Ascending aorta (tissue), 2 donors: ENCODE results near the gene SLC29A1. TPM values are rescaled to one million over a fixed set of nuclear protein-coding genes. Genes with fewer than 3 reads are reported as not detected.
A peak's percentile ranks its signal among the peaks of the same experiment; 100 is the strongest.

Source experiments
- DNase-seq, 2 donors: peaks; one replicate each; pipeline ENCODE4 v3.0.0-alpha.2; 2019; ENCODE audit warnings: low spot score in 2 of 2
- H3K27ac ChIP-seq, 2 donors: fragments of 200-600 bp; sonication (generic); one replicate each; pipeline ENCODE4 v1.5.1; 2016 to 2017; ENCODE audit warnings: mild to moderate bottlenecking in 1 of 2
- H3K27me3 ChIP-seq: fragments of 200-600 bp; sonication (generic); one replicate; pipeline ENCODE4 v1.5.1; 2017
- H3K36me3 ChIP-seq, 2 donors: fragments of 200-600 bp; sonication (generic); one replicate each; pipeline ENCODE4 v1.5.1; 2016
- H3K4me1 ChIP-seq, 2 donors: fragments of 200-600 bp; sonication (generic); one replicate each; pipeline ENCODE4 v1.5.1; 2016 to 2017; ENCODE audit warnings: mild to moderate bottlenecking in 1 of 2
- H3K4me3 ChIP-seq, 2 donors: fragments of 200-600 bp; sonication (generic); one replicate each; pipeline ENCODE4 v1.5.1; 2016 to 2017; ENCODE audit warnings: mild to moderate bottlenecking in 1 of 2
- H3K9me3 ChIP-seq, 2 donors: fragments of 200-600 bp; sonication (generic); one replicate each; pipeline ENCODE4 v1.5.1; 2016
- intact Hi-C: fragments of 100-400 bp; cut with DNase I; formaldehyde crosslinking; loops from one replicate; pipeline ENCODE4 v1.15.1; 2023
- total RNA-seq: library from RNA; depleted of rRNA; stranded (reverse); fragments of >200 nt; gene quantifications from one replicate; pipeline ENCODE4 v1.1.0, GENCODE V29; 2016
- TF ChIP-seq, protein P1 (sequence below), 3 experiments: fragments of 200-600 bp in 2 of 3; fragments of 450-650 bp in 1 of 3; sonication (generic) in 2 of 3; IDR thresholded peaks; one replicate each; pipeline ENCODE4 v1.5.1; 2016 to 2019; ENCODE audit warnings: antibody characterized with exemption in 3 of 3, mild to moderate bottlenecking in 1 of 3, moderate library complexity in 1 of 3

The SLC29A1 gene
- total RNA-seq, 1 donor from 2014 or later = 224 TPM

GRCh38 chr6:44275749-44276648, 52.6 kb downstream of the SLC29A1 start:
- Histone ChIP-seq H3K4me1 (no peaks in the 10 kb centered on the region), H3K36me3 (no peaks in the 10 kb centered on the region), H3K4me3 (peak overlapping the region; percentile 37 to 63), H3K9me3 (no peaks in the 10 kb centered on the region), H3K27me3 (peaks cover 13% of the 10 kb centered on the region), H3K27ac (no peak overlapping the region)
- intact Hi-C loops = no loop called here
- DNase-seq = no peak
- TF ChIP-seq, protein P1, sequence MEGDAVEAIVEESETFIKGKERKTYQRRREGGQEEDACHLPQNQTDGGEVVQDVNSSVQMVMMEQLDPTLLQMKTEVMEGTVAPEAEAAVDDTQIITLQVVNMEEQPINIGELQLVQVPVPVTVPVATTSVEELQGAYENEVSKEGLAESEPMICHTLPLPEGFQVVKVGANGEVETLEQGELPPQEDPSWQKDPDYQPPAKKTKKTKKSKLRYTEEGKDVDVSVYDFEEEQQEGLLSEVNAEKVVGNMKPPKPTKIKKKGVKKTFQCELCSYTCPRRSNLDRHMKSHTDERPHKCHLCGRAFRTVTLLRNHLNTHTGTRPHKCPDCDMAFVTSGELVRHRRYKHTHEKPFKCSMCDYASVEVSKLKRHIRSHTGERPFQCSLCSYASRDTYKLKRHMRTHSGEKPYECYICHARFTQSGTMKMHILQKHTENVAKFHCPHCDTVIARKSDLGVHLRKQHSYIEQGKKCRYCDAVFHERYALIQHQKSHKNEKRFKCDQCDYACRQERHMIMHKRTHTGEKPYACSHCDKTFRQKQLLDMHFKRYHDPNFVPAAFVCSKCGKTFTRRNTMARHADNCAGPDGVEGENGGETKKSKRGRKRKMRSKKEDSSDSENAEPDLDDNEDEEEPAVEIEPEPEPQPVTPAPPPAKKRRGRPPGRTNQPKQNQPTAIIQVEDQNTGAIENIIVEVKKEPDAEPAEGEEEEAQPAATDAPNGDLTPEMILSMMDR (IDR thresholded peaks at IDR 0.05) = no peak

DNA sequence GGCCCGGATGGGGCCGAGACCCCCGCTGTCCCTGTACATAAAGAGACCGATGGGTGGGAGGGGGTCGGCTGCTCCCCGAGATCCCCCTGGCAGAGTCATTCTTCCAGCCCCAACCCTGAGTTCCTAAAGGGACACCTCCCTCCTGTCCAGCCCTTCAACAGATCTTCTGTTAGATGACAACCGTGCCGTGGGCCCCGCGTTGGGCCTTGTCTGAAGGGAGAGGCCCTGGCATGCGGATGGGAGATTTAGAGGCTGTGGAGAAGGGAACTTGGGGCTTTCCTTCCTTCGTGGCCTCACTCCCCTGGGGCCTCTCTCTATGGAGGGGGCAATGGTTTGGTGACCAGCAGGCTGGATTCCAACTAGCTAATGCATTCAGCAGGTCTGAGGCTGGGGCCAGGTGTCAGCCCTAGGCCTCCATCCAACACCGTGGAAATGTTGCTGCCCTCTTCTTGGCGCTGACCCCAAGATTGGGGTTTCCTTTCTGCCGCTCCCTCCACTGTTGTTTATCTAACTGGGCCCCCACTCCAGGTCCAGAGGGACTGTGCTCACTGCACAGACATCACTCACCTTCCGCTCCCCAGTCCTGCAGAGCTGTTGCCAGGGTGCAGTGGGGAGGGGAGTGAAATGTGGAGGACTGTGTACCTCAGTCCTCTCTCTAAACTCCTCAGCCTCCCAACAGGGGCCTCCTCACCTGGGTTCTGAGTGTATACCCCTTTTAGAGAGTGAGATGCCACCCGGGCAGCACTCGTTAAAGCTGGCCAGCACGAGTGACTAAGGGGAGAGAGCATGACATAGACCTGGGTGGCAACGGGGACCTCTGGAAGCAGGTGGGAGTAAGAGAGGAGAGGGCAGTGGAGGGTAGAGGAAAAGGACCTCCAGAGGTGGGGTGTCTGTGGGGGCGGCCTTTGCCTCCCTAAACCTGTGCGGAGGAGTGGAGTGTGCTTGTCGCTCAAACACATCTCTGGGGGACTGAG, 53.6 kb downstream of the SLC29A1 start:
- Histone ChIP-seq H3K27me3 (peaks cover 13% of the 10 kb centered on the region), H3K9me3 (no peaks in the 10 kb centered on the region), H3K4me1 (no peaks in the 10 kb centered on the region), H3K4me3 (no peak overlapping the region), H3K36me3 (no peaks in the 10 kb centered on the region), H3K27ac (no peak overlapping the region)
- intact Hi-C loops = no loop called here
- TF ChIP-seq, protein P1 (IDR thresholded peaks at IDR 0.05) = no peak
- DNase-seq = no peak

- H3K27me3 ChIP-seq = peaks cover 7% of the 10 kb centered on the region
- intact Hi-C loops = no loop called here
- DNase-seq = no peak
Measured at GRCh38 chr6:44277763-44278162, 54.4 kb downstream of the SLC29A1 start.

DNA sequence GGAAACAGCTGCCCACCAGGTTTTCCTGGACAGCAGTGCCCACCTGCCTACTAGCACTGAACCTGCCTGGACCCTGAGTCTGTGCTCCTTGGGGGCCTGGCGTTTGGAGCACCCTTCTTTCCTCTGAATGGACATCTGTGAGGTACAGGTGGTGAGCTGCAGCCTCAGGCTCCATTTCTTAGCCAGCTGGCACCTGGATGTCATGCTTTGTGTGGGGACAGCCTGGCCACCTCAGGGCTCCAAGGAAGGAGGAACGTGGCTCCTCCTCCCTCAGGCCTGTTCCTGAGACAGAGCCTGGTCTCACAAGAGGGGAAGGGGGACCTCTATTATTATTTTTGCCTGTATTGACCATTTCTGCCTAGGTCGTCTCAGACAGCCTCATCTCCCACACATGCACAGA, 54.9 kb downstream of the SLC29A1 start:
- intact Hi-C loops = no loop called here
- DNase-seq = no peak

More at GRCh38 chr6:44277763-44278162, 54.4 kb downstream of the SLC29A1 start:
- Histone ChIP-seq H3K4me1 (no peaks in the 10 kb centered on the region), H3K27ac (no peak overlapping the region), H3K4me3 (no peak overlapping the region), H3K9me3 (no peaks in the 10 kb centered on the region), H3K36me3 (no peaks in the 10 kb centered on the region)
- TF ChIP-seq, protein P1 (IDR thresholded peaks at IDR 0.05) = no peak

More for the DNA sequence above, 54.9 kb downstream of the SLC29A1 start:
- Histone ChIP-seq H3K36me3 (no peaks in the 10 kb centered on the region), H3K4me3 (no peak overlapping the region), H3K9me3 (no peaks in the 10 kb centered on the region), H3K4me1 (no peaks in the 10 kb centered on the region), H3K27ac (no peak overlapping the region), H3K27me3 (peaks cover 7% of the 10 kb centered on the region)
- TF ChIP-seq, protein P1 (IDR thresholded peaks at IDR 0.05) = no peak
